GM12891 (cell line): Measurements from ENCODE around the gene LRRN4CL.
"Not testable (repeated sequence)": the region's sequence is repeated elsewhere in the genome, so short reads cannot be mapped to it uniquely, and the experiment has no call there.

Source experiments
- DNase-seq: peaks from one replicate; pipeline ENCODE4 v3.0.0; 2011; ENCODE audit warnings: low spot score; ENCODE audit not compliant: insufficient read length
- FAIRE-seq: peaks from 2 replicates; lab custom pipeline; 2011; peaks lifted over from hg19 to GRCh38; lab: Jason Lieb, UNC
- PAX5 ChIP-seq: IDR thresholded peaks from 2 replicates; pipeline ENCODE4 v1.6.1; 2011; ENCODE audit warnings: low read length, moderate library complexity, mild to moderate bottlenecking; ENCODE audit not compliant: insufficient read depth, severe bottlenecking
- POLR2A ChIP-seq: IDR thresholded peaks from 2 replicates; pipeline ENCODE4 v1.6.1; 2011; ENCODE audit warnings: low read depth, low read length, control low read depth
- POLR2AphosphoS5 ChIP-seq: IDR thresholded peaks from 2 replicates; pipeline ENCODE4 v1.6.1; 2011; ENCODE audit warnings: low read depth, low read length, control low read depth
- POU2F2 ChIP-seq: IDR thresholded peaks from 2 replicates; pipeline ENCODE4 v1.6.1; 2011; ENCODE audit warnings: low read depth, mild to moderate bottlenecking, control low read depth, low read length, moderate library complexity
- SPI1 ChIP-seq: IDR thresholded peaks from 2 replicates; pipeline ENCODE4 v1.6.1; 2011; ENCODE audit warnings: low read depth, low read length, control low read depth
- TAF1 ChIP-seq: IDR thresholded peaks from 2 replicates; pipeline ENCODE4 v1.6.1; 2011; ENCODE audit warnings: low read depth, low read length, control low read depth

Gene LRRN4CL

GRCh38 chr11:62676698-62677097, 12.6 kb downstream of the LRRN4CL start:
- DNase-seq (no peak), FAIRE-seq (no peak)
- TF ChIP-seq POLR2A: no peak
- no peak for TF ChIP-seq POLR2AphosphoS5
- TF ChIP-seq POU2F2: no peak
- no peak for TF ChIP-seq PAX5
- TF ChIP-seq SPI1: no peak
- no peak for TF ChIP-seq TAF1

- not testable (repeated sequence) for FAIRE-seq, DNase-seq
Observed at GRCh38 chr11:62675415-62675814, 13.9 kb downstream of the LRRN4CL start.

GRCh38 chr11:62673196-62673525, 16.2 kb downstream of the LRRN4CL start:
- TF ChIP-seq PAX5 (no peak), POLR2AphosphoS5 (no peak)
- DNase-seq (no peak), FAIRE-seq (no peak)

- DNase-seq (peak; percentile 85), FAIRE-seq (peak; percentile 41)
- TF ChIP-seq SPI1 (no peak), POLR2A (peak; percentile 89), TAF1 (peak; percentile 64), PAX5 (no peak), POLR2AphosphoS5 (peak; percentile 94), POU2F2 (peak; percentile 73; the same call in 1 of the 2 replicates)
Observed at GRCh38 chr11:62671608-62672389, 17.5 kb downstream of the LRRN4CL start, which contains the start of the genes LBHD1 and UQCC3. TSS of gene LBHD1 (minus strand) at chr11:62672267. CDS start at chr11:62670031, 2,236 bp downstream. TSS of gene UQCC3 (plus strand) at chr11:62671673. CDS start at chr11:62671746, 73 bp downstream.

GRCh38 chr11:62671236-62671607, 18.1 kb downstream of the LRRN4CL start:
- DNase-seq (no peak), FAIRE-seq (no peak)
- 0 out of 2 replicates have a peak, but pooled peaks have one; percentile 37 for TF ChIP-seq POLR2A
- no peak for TF ChIP-seq PAX5

GRCh38 chr11:62669420-62670161, 19.7 kb downstream of the LRRN4CL start:
- FAIRE-seq: no peak
- no peak for DNase-seq
- no peak for TF ChIP-seq TAF1
- TF ChIP-seq SPI1: no peak

- DNase-seq (no peak), FAIRE-seq (no peak)
- no peak for TF ChIP-seq TAF1
- no peak for TF ChIP-seq PAX5
- TF ChIP-seq SPI1: no peak
- no peak for TF ChIP-seq POU2F2
Observed at GRCh38 chr11:62667460-62667859, 21.9 kb downstream of the LRRN4CL start.

- no peak for DNase-seq
- FAIRE-seq: no peak
Observed at GRCh38 chr11:62666259-62666926, 22.9 kb downstream of the LRRN4CL start.

GRCh38 chr11:62665599-62666258, 23.6 kb downstream of the LRRN4CL start:
- DNase-seq: no peak
- FAIRE-seq: peak; percentile 47
- 0 out of 2 replicates have a peak, but pooled peaks have one; percentile 3 for TF ChIP-seq POLR2AphosphoS5
- TF ChIP-seq TAF1: no peak
- TF ChIP-seq PAX5: no peak
- no peak for TF ChIP-seq POU2F2

More at GRCh38 chr11:62666259-62666926, 22.9 kb downstream of the LRRN4CL start:
- TF ChIP-seq POLR2A (peak; percentile 20; the same call in 1 of the 2 replicates), TAF1 (no peak), POLR2AphosphoS5 (peak; percentile 49; the same call in 1 of the 2 replicates)

- FAIRE-seq (peak; percentile 81), DNase-seq (peak; percentile 92)
- peak; percentile 100 for TF ChIP-seq POLR2A
- peak; percentile 37 for TF ChIP-seq SPI1
- TF ChIP-seq POLR2AphosphoS5: peak; percentile 99
- TF ChIP-seq PAX5: peak; percentile 70
- peak; percentile 94 for TF ChIP-seq POU2F2
- TF ChIP-seq TAF1: peak; percentile 97
Observed at GRCh38 chr11:62665075-62665598, 24.2 kb downstream of the LRRN4CL start, which contains the start of the genes C11orf98 and CSKMT. TSS of gene C11orf98 (minus strand) at chr11:62665210. CDS start at chr11:62665169, 41 bp downstream. TSS of gene CSKMT (plus strand) at chr11:62665312. CDS start at chr11:62665880, 568 bp downstream.
